GM12874 (cell line): Measurements from ENCODE around the gene TAF4.

ENCODE experiments used
- TF ChIP-seq, protein P1 (sequence below): IDR thresholded peaks from 2 replicates; pipeline ENCODE4 v1.5.1; 2011; ENCODE audit warnings: low read depth, mild to moderate bottlenecking, control low read depth, low read length, moderate library complexity; ENCODE audit not compliant: insufficient read depth

Gene TAF4

DNA sequence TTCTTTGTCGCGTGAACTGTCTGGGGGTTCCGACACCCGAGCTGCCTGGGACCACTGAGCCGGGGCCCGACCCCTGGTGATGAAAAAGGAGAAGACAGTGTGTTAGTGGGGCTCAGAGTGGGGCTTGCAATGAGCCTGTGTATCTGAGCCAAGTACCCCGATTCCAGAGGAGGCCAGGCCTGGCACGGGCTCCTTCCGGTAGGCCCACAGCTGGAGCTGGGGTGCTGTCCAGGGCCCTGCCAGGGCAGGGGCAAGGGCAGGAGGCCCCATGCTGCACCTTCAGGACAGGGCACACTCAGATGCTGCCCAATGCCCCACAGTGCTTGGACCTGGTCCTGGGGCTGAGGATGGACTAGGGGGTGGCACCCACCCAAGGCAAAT is 89.4 kb downstream of the TAF4 start:
- TF ChIP-seq, protein P1, sequence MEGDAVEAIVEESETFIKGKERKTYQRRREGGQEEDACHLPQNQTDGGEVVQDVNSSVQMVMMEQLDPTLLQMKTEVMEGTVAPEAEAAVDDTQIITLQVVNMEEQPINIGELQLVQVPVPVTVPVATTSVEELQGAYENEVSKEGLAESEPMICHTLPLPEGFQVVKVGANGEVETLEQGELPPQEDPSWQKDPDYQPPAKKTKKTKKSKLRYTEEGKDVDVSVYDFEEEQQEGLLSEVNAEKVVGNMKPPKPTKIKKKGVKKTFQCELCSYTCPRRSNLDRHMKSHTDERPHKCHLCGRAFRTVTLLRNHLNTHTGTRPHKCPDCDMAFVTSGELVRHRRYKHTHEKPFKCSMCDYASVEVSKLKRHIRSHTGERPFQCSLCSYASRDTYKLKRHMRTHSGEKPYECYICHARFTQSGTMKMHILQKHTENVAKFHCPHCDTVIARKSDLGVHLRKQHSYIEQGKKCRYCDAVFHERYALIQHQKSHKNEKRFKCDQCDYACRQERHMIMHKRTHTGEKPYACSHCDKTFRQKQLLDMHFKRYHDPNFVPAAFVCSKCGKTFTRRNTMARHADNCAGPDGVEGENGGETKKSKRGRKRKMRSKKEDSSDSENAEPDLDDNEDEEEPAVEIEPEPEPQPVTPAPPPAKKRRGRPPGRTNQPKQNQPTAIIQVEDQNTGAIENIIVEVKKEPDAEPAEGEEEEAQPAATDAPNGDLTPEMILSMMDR = no peak

DNA sequence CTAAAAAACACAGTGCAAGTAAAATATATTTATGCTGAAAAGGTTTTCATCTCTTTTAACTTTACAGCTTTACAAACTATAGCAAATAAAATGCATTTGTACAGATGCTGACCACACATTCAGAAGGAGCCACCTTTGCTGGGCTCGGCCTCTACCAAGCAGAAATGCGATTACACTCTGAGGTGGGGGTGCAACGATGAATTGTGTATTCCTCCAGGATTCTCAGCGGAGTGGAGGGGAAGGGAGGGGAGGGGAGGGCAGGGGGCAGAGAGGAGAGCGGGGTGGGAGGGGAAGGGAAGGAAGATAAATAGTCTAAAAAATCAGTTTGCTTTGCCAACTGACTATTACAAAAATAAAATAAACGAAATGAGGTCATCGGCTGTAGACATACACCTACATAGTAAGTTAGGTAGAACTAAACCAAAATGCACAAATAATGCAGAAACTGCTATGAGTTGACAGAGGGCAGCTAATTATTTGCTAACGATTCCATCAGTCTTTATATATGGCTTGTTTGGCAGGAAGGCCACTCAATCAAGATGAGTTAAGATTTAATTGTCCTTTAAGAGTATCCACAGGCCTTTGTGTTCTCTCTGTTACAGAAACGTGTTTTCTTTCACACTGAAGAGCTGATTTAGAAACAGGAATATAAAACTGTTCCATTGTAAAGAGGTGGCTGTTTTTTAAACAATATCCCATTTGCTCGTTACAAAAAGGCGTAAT is 90.1 kb downstream of the TAF4 start:
- TF ChIP-seq, protein P1 = no peak

GRCh38 chr20:61974357-61974665 is 91.4 kb downstream of the TAF4 start:
- TF ChIP-seq, protein P1 = no peak

- TF ChIP-seq, protein P1 = no peak
Measured at GRCh38 chr20:61973515-61974356, 91.9 kb downstream of the TAF4 start.

DNA sequence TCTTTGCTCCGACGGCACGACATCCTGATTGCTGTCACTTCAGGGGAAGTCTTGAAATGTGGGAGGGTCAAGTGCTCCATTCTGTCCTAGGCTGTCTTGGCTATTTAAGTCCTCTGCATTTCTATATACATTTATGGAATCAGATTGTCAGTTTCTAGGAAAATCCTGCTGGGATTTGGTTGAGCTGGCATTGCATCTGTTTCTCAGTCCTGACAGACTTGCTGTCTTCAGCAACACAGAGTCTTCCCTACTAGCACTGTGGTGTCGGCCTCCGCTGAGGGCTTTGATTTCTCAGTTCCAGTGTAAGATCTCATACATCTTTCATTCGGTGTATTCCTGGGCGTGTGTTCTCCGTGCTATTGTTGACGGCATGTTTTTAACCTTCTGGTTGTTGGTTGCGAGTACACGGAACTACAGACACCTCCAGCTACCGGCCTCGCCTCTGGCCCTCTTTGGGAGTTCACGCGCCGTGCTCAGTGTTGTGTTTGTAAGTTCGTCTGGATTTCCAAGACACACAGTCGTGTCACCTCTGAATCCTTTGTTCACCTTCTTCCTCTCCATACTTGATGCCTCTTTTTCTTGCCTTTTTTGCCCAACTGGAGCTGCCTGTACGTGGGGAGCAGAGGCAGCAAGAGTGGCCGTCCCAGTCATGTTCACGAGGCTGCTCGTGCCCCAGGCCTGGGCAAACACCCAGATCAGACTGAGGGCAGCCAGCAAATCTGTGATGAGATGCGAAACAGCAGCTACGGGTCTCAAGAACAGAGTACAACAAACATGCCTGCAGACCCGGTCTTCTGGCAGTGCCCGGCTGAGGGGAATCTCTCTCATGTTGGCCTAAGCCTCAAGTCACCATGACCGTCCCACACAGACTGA is 92.8 kb downstream of the TAF4 start:
- TF ChIP-seq, protein P1 = no peak

DNA sequence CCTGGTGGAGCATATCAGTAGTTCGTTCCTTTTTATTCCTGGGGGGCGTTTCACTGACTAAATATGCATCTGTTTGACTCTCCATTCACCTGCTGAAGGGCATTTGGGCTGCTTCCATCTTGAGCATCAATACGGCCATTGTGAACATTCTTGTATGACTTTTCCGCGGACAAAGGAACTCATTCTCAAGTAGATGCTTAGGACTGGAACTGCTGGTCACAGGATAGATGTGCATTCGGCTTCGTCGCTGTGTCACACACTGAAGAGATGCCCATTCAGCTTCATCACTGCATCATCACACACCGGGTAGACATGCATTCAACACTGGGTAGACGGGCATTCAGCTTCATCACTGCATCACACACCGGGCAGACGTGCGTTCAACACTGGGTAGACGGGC is 95.3 kb downstream of the TAF4 start:
- TF ChIP-seq, protein P1 = no peak

- TF ChIP-seq, protein P1 = no peak
Measured at GRCh38 chr20:61969806-61970205, 95.9 kb downstream of the TAF4 start.
